ENCODE measurements around the gene SDC1. TPM values are rescaled to one million over a fixed set of nuclear protein-coding genes. Genes with fewer than 3 reads are reported as not detected.

Gene SDC1
- total and polyA plus RNA-seq, 11 donors = 0.15 to 2.2 (median 0.36) TPM; not detected in 1

DNA sequence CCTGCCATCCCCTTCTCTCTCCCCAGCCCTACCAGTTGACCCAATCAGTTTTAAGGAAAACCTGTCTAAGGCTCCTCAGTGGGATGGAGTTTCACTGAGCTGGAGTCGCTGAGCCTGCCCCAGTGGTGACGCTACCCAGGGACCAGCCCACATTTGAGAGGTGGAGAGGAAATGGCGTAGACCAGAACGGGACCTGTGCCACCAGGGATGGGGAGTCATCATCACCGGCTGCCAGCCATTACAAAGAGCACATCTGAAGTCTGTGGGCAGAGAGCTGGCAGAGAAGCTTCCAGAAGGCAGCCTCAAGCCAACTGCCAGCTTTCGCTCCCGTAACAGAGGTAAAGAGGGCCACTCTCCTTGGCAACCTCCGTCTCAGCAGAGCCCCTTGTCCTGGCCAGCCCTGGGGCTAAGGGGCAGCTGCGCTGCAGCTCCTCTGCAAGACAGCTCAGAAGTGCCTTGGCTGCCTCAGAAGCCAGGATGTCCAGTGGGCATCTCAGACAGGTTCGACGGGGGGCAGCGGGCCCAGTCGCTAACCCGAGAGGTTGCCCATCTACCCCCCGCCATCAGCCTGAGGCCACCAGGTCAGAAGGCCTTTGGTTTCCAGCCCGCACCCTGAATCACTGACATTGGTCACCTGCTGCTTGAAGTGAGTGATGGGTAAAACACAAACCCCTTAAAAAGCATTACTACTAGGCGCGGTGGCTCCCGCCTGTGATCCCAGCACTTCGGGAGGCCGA, 15.4 kb downstream of the SDC1 start:
- intact Hi-C loops (cut with DNase I) = loop anchor here in 1 of 10 donors (10.0 kb wide), 1 partner anchor 215 kb away; the partner anchor contains the start of gene WDR35
- ATAC-seq = no peak
- H3K4me1 ChIP-seq = no peaks in the 10 kb centered on the region
- no peaks in the 10 kb centered on the region for H3K27me3 ChIP-seq
- H3K4me3 ChIP-seq = no peak overlapping the region
- WGBS, 4 donors = 92 to 96% (median 93%) methylated on average over 14 to 21 of the region's 21 CpGs
- no peaks in the 10 kb centered on the region for H3K36me3 ChIP-seq
- no peak for DNase-seq
- H3K9me3 ChIP-seq = no peaks in the 10 kb centered on the region
- no peak for TF ChIP-seq POLR2A (IDR thresholded peaks at IDR 0.05)
- TF ChIP-seq, protein P1, sequence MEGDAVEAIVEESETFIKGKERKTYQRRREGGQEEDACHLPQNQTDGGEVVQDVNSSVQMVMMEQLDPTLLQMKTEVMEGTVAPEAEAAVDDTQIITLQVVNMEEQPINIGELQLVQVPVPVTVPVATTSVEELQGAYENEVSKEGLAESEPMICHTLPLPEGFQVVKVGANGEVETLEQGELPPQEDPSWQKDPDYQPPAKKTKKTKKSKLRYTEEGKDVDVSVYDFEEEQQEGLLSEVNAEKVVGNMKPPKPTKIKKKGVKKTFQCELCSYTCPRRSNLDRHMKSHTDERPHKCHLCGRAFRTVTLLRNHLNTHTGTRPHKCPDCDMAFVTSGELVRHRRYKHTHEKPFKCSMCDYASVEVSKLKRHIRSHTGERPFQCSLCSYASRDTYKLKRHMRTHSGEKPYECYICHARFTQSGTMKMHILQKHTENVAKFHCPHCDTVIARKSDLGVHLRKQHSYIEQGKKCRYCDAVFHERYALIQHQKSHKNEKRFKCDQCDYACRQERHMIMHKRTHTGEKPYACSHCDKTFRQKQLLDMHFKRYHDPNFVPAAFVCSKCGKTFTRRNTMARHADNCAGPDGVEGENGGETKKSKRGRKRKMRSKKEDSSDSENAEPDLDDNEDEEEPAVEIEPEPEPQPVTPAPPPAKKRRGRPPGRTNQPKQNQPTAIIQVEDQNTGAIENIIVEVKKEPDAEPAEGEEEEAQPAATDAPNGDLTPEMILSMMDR (IDR thresholded peaks at IDR 0.05) = no peak
- H3K27ac ChIP-seq = no peak overlapping the region

DNA sequence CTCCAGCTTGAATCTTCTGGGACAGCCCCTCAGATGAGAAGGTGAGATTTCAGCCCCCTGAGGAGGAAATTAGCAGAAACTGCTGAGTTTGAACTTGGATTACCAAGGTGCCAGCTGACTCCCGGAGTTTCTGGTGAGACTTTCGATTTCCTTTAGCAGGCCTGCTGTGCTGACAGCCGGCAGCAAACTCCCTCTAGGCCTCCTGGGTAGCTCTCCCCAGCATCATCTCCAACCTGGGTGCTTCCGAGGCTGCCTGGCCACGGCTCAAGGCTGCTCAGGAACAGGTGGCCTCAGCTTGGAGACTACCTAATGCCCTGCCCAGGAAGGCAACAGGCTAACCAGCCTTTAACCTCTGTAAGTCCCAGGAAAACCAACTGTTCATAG, 16.5 kb downstream of the SDC1 start:
- ATAC-seq = no peak
- no peaks in the 10 kb centered on the region for H3K36me3 ChIP-seq
- 59 to 79% (median 72%) methylated on average over 5 of the region's 5 CpGs for WGBS, 4 donors

DNA sequence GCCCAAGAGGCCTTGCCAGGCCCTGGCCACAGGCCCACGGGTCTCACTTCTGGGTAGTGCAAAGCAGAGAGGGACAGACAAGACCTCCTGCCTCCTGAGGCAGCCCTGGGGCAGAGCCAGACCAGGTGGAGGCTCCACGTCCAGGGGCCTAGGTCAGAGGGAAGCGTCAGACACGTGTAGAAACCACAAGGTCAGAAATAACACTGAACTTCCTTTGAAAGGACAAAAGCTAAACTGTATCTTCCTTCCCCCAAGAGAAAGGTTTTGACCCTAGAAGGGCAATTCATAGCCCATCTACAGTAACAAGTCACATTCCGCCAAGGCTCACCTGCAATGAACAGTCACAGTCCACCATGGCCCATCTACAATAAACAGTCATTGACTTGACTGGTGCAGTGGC, 17.9 kb downstream of the SDC1 start:
- Histone ChIP-seq H3K4me1 (no peaks in the 10 kb centered on the region), H3K36me3 (no peaks in the 10 kb centered on the region), H3K27ac (no peak overlapping the region), H3K4me3 (no peak overlapping the region), H3K27me3 (no peaks in the 10 kb centered on the region), H3K9me3 (no peaks in the 10 kb centered on the region)
- WGBS, 4 donors = 83 to 90% (median 85%) methylated on average over 5 of the region's 5 CpGs
- no peak for DNase-seq
- no peak for ATAC-seq
- intact Hi-C loops (cut with DNase I) = no loop called here
- TF ChIP-seq, protein P1 (IDR thresholded peaks at IDR 0.05) = no peak
- TF ChIP-seq POLR2A (IDR thresholded peaks at IDR 0.05) = no peak

More for the DNA sequence above, 16.5 kb downstream of the SDC1 start:
- H3K4me3 ChIP-seq = no peak overlapping the region
- no peaks in the 10 kb centered on the region for H3K9me3 ChIP-seq
- no peaks in the 10 kb centered on the region for H3K27me3 ChIP-seq
- no peak for DNase-seq
- H3K4me1 ChIP-seq = no peaks in the 10 kb centered on the region
- intact Hi-C loops (cut with DNase I) = no loop called here
- H3K27ac ChIP-seq = no peak overlapping the region
- no peak for TF ChIP-seq POLR2A (IDR thresholded peaks at IDR 0.05)
- TF ChIP-seq, protein P1 (IDR thresholded peaks at IDR 0.05) = no peak

DNA sequence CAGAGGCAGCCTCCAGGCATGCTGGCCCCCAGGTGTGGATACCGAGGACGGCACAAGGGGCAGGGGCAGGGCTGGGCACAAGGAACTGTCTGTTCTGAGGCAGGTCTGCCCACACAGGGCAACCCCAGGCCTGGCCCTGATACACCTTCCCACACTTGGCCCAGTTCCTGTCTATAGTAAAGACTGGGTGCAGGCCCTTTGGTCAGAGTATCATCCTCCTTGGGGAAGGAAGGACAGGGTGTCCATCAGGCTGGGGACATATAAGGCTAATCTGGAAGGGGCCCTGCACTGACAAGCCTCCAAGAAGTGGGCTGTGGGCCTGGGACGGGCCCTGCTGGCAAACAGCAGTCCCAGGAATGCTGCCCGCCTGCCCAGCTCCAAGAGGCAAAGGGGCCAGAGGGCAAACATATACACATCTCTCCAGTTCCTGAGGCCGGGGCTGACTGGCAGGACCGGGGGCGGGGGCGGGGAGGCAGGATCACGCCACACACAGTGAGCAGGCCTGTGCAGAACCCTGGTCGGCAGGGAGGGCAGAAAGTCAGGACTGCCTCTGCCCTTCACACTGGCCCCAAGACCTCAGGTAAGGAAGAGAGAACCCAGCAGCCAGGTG, 18.9 kb downstream of the SDC1 start:
- ATAC-seq (no peak), DNase-seq (no peak)
- Histone ChIP-seq H3K36me3 (no peaks in the 10 kb centered on the region), H3K27me3 (no peaks in the 10 kb centered on the region), H3K4me3 (no peak overlapping the region), H3K27ac (no peak overlapping the region), H3K9me3 (no peaks in the 10 kb centered on the region), H3K4me1 (no peaks in the 10 kb centered on the region)
- WGBS, 4 donors = 84 to 90% (median 87%) methylated on average over 4 to 10 of the region's 10 CpGs
- intact Hi-C loops (cut with DNase I) = no loop called here
- TF ChIP-seq, protein P1 (IDR thresholded peaks at IDR 0.05) = no peak
- no peak for TF ChIP-seq POLR2A (IDR thresholded peaks at IDR 0.05)
